ENCODE results near the gene COG5. TPM values are rescaled to one million over a fixed set of nuclear protein-coding genes. Genes with fewer than 3 reads are reported as not detected.

Gene COG5
- total and polyA plus RNA-seq, 9 of the 15 experiments (the other 6 are each of a cell fraction or from before 2014, with no cell fraction given), result 15.3 to 75.1 (median 56.4) TPM

- TF ChIP-seq ZNF511 (CRISPR knock-in tag; IDR thresholded peaks at IDR 0.05), result no peak
- no peak for TF ChIP-seq ZNF24 (IDR thresholded peaks at IDR 0.05)
- peak; percentile 65; the same call in 1 of the 2 replicates for TF ChIP-seq POLR2AphosphoS5 (IDR thresholded peaks at IDR 0.05; ENCODE audit: control insufficient read depth, insufficient read depth, low read depth, low read length)
- TF ChIP-seq CBFA2T2 (conservative IDR thresholded peaks at IDR 0.05), result no peak
- no peak for TF ChIP-seq NCOA4 (IDR thresholded peaks at IDR 0.05; ENCODE audit: partially characterized antibody)
- TF ChIP-seq MEF2A (IDR thresholded peaks at IDR 0.05; ENCODE audit: control insufficient read depth, low read depth, low read length), result no peak
- TF ChIP-seq E2F3 (CRISPR knock-in tag; IDR thresholded peaks at IDR 0.05), result 0 out of 2 replicates have a peak, but pooled peaks have one; percentile 27
- TF ChIP-seq TAF7 (tag; IDR thresholded peaks at IDR 0.05), result no peak
- TF ChIP-seq SMARCB1 (IDR thresholded peaks at IDR 0.05; ENCODE audit: insufficient read length, low read depth), result no peak
- TF ChIP-seq, protein P1, sequence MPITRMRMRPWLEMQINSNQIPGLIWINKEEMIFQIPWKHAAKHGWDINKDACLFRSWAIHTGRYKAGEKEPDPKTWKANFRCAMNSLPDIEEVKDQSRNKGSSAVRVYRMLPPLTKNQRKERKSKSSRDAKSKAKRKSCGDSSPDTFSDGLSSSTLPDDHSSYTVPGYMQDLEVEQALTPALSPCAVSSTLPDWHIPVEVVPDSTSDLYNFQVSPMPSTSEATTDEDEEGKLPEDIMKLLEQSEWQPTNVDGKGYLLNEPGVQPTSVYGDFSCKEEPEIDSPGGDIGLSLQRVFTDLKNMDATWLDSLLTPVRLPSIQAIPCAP (CRISPR knock-in tag; IDR thresholded peaks at IDR 0.05; ENCODE audit: borderline replicate concordance), result no peak
- 0 out of 2 replicates have a peak, but pooled peaks have one; percentile 52 for TF ChIP-seq HBP1 (CRISPR knock-in tag; IDR thresholded peaks at IDR 0.05)
- TF ChIP-seq SMC3 (conservative IDR thresholded peaks at IDR 0.05; ENCODE audit: insufficient read depth, low read depth, low read length), result peak; percentile 83
- TF ChIP-seq, protein P2, sequence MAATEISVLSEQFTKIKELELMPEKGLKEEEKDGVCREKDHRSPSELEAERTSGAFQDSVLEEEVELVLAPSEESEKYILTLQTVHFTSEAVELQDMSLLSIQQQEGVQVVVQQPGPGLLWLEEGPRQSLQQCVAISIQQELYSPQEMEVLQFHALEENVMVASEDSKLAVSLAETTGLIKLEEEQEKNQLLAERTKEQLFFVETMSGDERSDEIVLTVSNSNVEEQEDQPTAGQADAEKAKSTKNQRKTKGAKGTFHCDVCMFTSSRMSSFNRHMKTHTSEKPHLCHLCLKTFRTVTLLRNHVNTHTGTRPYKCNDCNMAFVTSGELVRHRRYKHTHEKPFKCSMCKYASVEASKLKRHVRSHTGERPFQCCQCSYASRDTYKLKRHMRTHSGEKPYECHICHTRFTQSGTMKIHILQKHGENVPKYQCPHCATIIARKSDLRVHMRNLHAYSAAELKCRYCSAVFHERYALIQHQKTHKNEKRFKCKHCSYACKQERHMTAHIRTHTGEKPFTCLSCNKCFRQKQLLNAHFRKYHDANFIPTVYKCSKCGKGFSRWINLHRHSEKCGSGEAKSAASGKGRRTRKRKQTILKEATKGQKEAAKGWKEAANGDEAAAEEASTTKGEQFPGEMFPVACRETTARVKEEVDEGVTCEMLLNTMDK (IDR thresholded peaks at IDR 0.05; ENCODE audit: borderline replicate concordance, insufficient read depth, low read depth, low read length, poor library complexity, severe bottlenecking), result no peak
- TF ChIP-seq HNRNPL (IDR thresholded peaks at IDR 0.05; ENCODE audit: low read depth, low read length), result no peak
- peak; percentile 78 for TF ChIP-seq STAG1 (CRISPR knock-in tag; IDR thresholded peaks at IDR 0.05; ENCODE audit: borderline replicate concordance)
- TF ChIP-seq TAL1 (IDR thresholded peaks at IDR 0.05), result no peak
- TF ChIP-seq MLLT1 (IDR thresholded peaks at IDR 0.05), result no peak
- TF ChIP-seq TCF15 (CRISPR knock-in tag; IDR thresholded peaks at IDR 0.05), result no peak
- 0 out of 2 replicates have a peak, but pooled peaks have one; percentile 52 for TF ChIP-seq ERF (CRISPR knock-in tag; IDR thresholded peaks at IDR 0.05)
- TF ChIP-seq CXXC5 (CRISPR knock-in tag; IDR thresholded peaks at IDR 0.05), result 0 out of 2 replicates have a peak, but pooled peaks have one; percentile 18
- peak; percentile 45; the same call in 1 of the 2 replicates for TF ChIP-seq SP1 (CRISPR knock-in tag; IDR thresholded peaks at IDR 0.05)
Measured at GRCh38 chr7:107201795-107202450, 361.8 kb downstream of the COG5 start (continued).
